ENCODE data around the gene MGST2.
"Not testable (repeated sequence)": the region's sequence is repeated elsewhere in the genome, so short reads cannot be mapped to it uniquely, and the experiment has no call there.

MGST2 gene

GRCh38 chr4:139665690-139666529 is at the start of gene MGST2:
Gene MGST2, plus strand, starts transcription at chr4:139665819. Its CDS starts 201 bp downstream, at chr4:139666020.
- DNase-seq (ENCODE audit: low spot score): peak; percentile 76

- DNase-seq (ENCODE audit: low spot score): no peak
Measured at GRCh38 chr4:139617702-139618490, 47.7 kb upstream of the MGST2 start.

- DNase-seq (ENCODE audit: low spot score): peak; percentile 35
Measured at GRCh38 chr4:139619644-139620043, 46.0 kb upstream of the MGST2 start.

- DNase-seq (ENCODE audit: low spot score): no peak
Measured at GRCh38 chr4:139622901-139623381, 42.7 kb upstream of the MGST2 start.

- no peak for DNase-seq (ENCODE audit: low spot score)
Measured at GRCh38 chr4:139624441-139625092, 41.1 kb upstream of the MGST2 start.

- no peak for DNase-seq (ENCODE audit: low spot score)
Measured at GRCh38 chr4:139625093-139625455, 40.5 kb upstream of the MGST2 start.

- no peak for DNase-seq (ENCODE audit: low spot score)
Measured at GRCh38 chr4:139625482-139625881, 40.1 kb upstream of the MGST2 start.

- peak; percentile 37 for DNase-seq (ENCODE audit: low spot score)
Measured at GRCh38 chr4:139628184-139629012, 37.2 kb upstream of the MGST2 start.

GRCh38 chr4:139629436-139630125 is 36.0 kb upstream of the MGST2 start:
- DNase-seq (ENCODE audit: low spot score): no peak

- DNase-seq (ENCODE audit: low spot score): no peak
Measured at GRCh38 chr4:139630126-139630495, 35.5 kb upstream of the MGST2 start.

- DNase-seq (ENCODE audit: low spot score): no peak
Measured at GRCh38 chr4:139630991-139631390, 34.6 kb upstream of the MGST2 start.

- DNase-seq (ENCODE audit: low spot score): no peak
Measured at GRCh38 chr4:139631791-139632190, 33.8 kb upstream of the MGST2 start.

GRCh38 chr4:139632739-139633138 is 32.9 kb upstream of the MGST2 start:
- DNase-seq (ENCODE audit: low spot score): not testable (repeated sequence)

GRCh38 chr4:139633195-139633594 is 32.4 kb upstream of the MGST2 start:
- DNase-seq (ENCODE audit: low spot score): no peak

- peak; percentile 38 for DNase-seq (ENCODE audit: low spot score)
Measured at GRCh38 chr4:139633661-139634060, 32.0 kb upstream of the MGST2 start.

- DNase-seq (ENCODE audit: low spot score): no peak
Measured at GRCh38 chr4:139635966-139636365, 29.7 kb upstream of the MGST2 start.

- not testable (repeated sequence) for DNase-seq (ENCODE audit: low spot score)
Measured at GRCh38 chr4:139638306-139638705, 27.3 kb upstream of the MGST2 start.

GRCh38 chr4:139639654-139640053 is 26.0 kb upstream of the MGST2 start:
- no peak for DNase-seq (ENCODE audit: low spot score)

GRCh38 chr4:139641218-139641617 is 24.4 kb upstream of the MGST2 start:
- no peak for DNase-seq (ENCODE audit: low spot score)

- DNase-seq (ENCODE audit: low spot score): no peak
Measured at GRCh38 chr4:139642364-139642763, 23.3 kb upstream of the MGST2 start.

Measured in iPS-NIHi11 (cell line).